Sciatic nerve (tissue), 2 donors: Measurements from ENCODE around the gene CPT1A. TPM values are rescaled to one million over a fixed set of nuclear protein-coding genes. Genes with fewer than 3 reads are reported as not detected.
A peak's percentile ranks its signal among the peaks of the same experiment; 100 is the strongest.

Experiments used
- ATAC-seq: fragments of 200-7000 bp; cut with Tn5 transposase; one replicate; pipeline ENCODE4 v1.9.1; 2020; ENCODE audit warnings: mild to moderate bottlenecking, moderate library complexity
- DNase-seq: peaks from one replicate; pipeline ENCODE4 v3.0.0-alpha.2; 2020; ENCODE audit warnings: low spot score
- intact Hi-C: fragments of 100-400 bp; cut with DNase I; formaldehyde crosslinking; loops from one replicate; pipeline ENCODE4 v1.14.2; 2022
- total RNA-seq: library from RNA; stranded (reverse); fragmentation: NEBNext Ultra II Directional; extraction: Animal tissue kit (Norgen Biotek cat#: 25700); gene quantifications from one replicate; pipeline ENCODE4 v1.2.1, GENCODE V29; 2021
- donor health status: DM: no; HTN: no; CAD: no.
- donor health status: DM: no; HTN: no; CAD: no.

The CPT1A gene
- total RNA-seq, 1 donor from 2014 or later: 55.9 TPM

DNA sequence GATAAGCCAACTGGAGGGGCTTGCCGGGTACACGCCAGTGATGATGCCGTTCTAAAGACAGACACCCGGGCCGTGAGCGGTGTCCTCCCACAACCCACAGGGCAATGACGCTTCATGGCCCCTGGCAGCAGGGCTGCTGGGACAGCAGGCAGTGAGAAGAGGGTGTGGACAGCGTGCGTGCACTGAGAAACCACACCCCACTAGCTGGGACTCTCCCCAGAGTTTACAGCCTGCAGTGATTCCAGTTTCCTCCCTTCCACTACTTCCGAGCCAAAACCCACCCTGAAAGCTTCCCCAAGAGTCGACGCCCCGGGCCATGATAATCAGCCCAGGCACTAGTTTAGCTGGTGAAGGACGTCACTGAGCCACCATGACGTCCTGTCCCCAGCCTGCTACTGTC is 29.2 kb downstream of the CPT1A start:
- DNase-seq (no peak), ATAC-seq (peak; percentile 82)
- intact Hi-C loops: no loop called here

- no peak for ATAC-seq
- DNase-seq: no peak
- intact Hi-C loops: no loop called here
Observed at GRCh38 chr11:68810164-68810563, 31.6 kb downstream of the CPT1A start.

DNA sequence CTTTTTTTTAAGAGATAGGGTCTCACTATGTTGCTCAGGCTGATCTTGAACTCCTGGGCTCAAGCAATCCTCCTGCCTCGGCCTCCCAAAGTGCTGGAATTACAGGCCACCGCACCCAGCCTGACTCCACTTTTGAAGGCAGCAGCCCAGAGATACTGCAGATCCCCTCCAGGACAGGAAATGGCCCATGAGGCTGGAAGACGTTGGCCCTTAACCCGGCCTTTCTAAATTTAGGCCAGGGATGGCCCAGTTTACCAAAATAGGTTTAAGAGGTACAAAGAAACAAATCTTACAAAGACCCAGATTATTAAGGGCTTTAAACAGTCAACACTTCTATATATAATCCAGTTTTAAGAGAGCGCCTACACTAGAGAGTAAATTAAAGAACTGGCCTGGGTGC is 32.2 kb downstream of the CPT1A start:
- intact Hi-C loops: no loop called here
- no peak for DNase-seq
- no peak for ATAC-seq

DNA sequence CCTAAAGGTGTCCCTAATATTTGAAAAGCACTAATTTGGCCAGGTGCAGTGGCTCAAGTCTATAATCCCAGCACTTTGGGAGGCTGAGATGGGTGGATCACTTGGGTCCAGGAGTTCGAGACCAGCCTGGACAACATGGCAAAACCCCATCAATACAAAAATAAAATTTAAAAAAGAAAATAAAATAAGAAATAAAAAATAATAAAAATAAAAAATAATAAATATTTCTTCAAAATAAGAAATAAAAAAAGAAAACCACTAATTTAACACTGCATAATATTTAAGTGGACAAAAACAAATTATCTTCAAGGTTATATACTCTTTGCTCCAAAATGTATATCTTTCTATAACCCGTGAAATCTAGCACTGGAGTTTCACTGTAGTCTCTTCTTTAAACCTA is 32.9 kb downstream of the CPT1A start:
- intact Hi-C loops: no loop called here
- no peak for ATAC-seq
- DNase-seq: no peak

GRCh38 chr11:68806931-68807844 is 34.5 kb downstream of the CPT1A start:
- ATAC-seq: no peak
- intact Hi-C loops: no loop called here
- no peak for DNase-seq

DNA sequence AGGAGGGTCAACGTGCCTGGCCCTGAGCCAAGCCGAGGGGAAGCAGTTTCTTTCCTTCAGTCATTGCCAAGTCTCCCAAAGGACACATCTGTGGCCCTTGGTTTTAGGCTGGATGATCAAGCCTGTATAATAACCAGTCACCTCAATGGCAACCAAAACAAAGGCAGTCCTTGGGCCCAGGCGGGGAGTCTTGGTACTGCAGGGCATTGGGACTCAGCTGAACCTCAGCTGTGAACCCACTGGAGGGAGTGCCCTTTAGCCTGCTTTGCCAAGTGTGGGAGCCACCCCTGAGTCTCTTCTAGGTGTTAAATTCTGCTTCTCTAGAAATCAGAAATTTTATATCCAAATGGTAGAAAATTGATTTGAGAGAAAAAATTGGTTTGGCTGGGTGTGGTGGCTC is 36.9 kb downstream of the CPT1A start:
- ATAC-seq (no peak), DNase-seq (no peak)
- intact Hi-C loops: no loop called here

- intact Hi-C loops: no loop called here
- ATAC-seq: no peak
Observed at GRCh38 chr11:68803766-68804165, 38.0 kb downstream of the CPT1A start.

GRCh38 chr11:68798221-68798813 is 43.4 kb downstream of the CPT1A start:
- ATAC-seq (peak; percentile 56), DNase-seq (no peak)
- intact Hi-C loops: no loop called here

More at GRCh38 chr11:68803766-68804165, 38.0 kb downstream of the CPT1A start:
- no peak for DNase-seq

- no peak for DNase-seq
- intact Hi-C loops: no loop called here
- no peak for ATAC-seq
Observed at GRCh38 chr11:68796801-68797200, 44.9 kb downstream of the CPT1A start.

GRCh38 chr11:68792400-68792966 is 49.2 kb downstream of the CPT1A start:
- no peak for ATAC-seq
- DNase-seq: no peak
- intact Hi-C loops: no loop called here

DNA sequence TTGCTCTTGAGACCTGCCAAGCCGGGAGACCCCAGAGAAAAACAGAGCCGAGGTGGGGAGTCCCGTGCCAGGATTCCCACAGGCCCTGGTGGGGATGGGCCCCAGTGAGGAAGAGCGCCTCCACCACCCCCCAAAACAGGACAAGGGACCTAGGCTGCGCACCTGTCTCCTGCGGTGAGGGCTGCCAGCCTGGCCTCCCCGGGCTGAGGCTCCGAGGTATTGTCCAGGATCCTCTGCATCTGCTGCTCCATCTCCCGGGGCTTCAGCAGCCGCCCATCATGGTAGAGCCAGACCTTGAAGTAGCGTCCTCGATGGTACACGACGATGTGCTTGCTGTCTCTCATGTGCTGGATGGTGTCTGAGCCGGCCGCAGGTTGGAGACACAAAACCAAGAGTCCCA is 57.1 kb downstream of the CPT1A start:
- intact Hi-C loops: no loop called here
- DNase-seq: no peak
- ATAC-seq: no peak

- ATAC-seq (no peak), DNase-seq (no peak)
- intact Hi-C loops: no loop called here
Observed at GRCh38 chr11:68783216-68783821, 58.4 kb downstream of the CPT1A start.

GRCh38 chr11:68782711-68783110 is 59.0 kb downstream of the CPT1A start:
- ATAC-seq (no peak), DNase-seq (no peak)
- intact Hi-C loops: no loop called here

DNA sequence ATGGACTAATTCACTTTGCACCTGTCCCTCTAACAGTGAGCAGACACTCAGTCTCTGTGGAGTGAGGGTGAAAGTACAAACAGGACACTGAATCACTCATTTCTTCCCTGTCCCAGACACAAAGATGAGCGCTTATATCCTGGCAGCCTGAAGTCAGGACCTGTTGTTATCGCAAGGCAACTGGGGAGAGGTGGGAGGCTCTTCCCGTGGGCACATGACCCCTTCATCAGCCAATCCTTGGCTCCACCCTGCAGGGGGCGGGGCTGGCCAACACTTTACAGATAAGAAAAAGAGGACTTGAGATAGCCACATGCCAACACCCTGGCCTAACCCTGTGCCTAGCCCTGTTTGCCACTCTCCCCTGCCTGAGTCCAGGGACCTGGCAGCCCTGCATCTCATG is 60.9 kb downstream of the CPT1A start:
- peak; percentile 50 for ATAC-seq
- no peak for DNase-seq
- intact Hi-C loops: no loop called here

- intact Hi-C loops: no loop called here
- no peak for DNase-seq
- no peak for ATAC-seq
Observed at GRCh38 chr11:68778205-68778604, 63.5 kb downstream of the CPT1A start.

DNA sequence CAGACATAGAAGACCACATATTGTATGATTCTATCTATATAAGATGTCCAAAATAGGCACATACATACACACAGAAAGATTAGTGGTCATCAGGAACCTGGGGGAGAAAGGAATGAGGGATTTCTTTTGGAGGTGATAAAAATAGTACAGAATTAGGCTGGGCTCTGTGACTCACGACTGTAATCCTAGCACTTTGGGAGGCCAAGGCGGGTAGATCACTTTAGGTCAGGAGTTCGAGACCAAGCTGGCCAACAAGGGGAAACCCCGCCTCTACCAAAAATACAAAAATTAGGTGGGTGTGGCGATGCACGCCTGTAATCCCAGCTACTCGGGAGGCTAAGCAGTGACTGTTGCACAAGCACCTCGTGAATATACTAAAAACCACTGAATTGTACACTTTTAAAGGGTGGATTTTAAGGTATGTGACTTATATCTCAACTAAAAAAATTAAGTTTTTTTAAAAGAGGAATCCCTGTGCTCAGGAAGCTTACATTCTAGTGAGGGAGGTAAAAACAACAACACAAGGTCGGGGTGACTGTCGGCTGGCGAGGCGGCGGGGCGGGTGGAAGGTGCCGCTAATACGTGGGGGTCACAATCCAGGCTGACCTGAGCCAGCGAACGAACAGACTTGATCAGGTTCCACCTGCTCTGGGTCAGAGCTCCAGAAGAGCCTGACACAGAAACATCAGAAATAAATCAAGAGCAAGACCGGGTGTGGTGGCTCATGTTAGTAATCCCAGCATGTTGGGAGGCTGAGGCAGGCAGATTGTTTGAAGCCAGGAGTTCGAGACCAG is 65.1 kb downstream of the CPT1A start:
- ATAC-seq: no peak
- intact Hi-C loops: no loop called here

DNA sequence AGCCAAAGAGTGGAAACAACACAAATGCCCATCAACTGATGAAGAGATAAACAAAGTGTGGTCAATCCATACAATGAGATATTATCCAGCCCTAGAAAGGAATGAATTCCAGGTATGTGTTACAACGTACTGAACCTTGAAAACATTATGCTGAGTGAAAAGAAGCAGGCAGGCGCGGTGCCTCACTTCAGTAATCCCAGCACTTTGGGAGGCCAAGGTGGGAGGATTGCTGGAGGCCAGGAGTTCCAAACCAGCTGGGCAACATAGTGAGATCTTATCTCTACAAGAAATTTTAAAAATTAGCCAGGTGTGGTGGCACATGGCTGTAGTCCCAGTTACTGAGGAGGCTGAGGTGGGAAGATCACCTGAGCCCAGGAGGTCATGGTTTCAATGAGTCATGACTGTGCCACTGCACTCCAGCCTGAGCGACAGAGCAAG is 65.7 kb downstream of the CPT1A start:
- no peak for ATAC-seq
- no peak for DNase-seq
- intact Hi-C loops: no loop called here

More for the DNA sequence above, 65.1 kb downstream of the CPT1A start:
- DNase-seq: no peak

DNA sequence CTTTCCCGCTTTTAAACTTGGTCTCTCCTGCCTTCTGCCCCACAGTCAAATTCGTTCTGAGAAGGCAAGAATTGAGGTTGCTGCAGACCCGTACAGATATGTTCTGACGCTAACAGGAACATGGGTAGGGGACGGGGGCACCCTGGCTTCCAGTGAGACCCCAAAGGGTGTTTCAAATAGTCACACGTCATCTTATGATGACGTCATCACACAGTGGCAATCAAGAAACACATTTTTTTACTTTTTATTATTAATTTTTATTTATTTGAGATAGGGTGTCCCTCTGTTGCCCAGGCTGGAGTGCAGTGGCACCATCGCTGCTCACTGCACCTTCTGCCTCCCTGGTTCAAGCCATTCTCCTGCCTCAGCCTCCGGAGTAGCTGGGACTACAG is 67.5 kb downstream of the CPT1A start:
- intact Hi-C loops: no loop called here
- no peak for DNase-seq
- ATAC-seq: peak; percentile 34
